Astrocyte (in vitro differentiated cells and primary cell): ENCODE results near the gene NAA60.

Experiments
- EZH2 ChIP-seq: IDR thresholded peaks from 2 replicates; pipeline ENCODE4 v1.6.1; 2012; ENCODE audit warnings: mild to moderate bottlenecking, low read length, inconsistent platforms; ENCODE audit not compliant: insufficient read depth
- TF ChIP-seq, protein P1 (sequence below): IDR thresholded peaks from 2 replicates; pipeline ENCODE4 v1.5.1; 2011; ENCODE audit warnings: low read depth, mild to moderate bottlenecking, inconsistent platforms, low read length, moderate library complexity; ENCODE audit not compliant: insufficient read depth

DNA sequence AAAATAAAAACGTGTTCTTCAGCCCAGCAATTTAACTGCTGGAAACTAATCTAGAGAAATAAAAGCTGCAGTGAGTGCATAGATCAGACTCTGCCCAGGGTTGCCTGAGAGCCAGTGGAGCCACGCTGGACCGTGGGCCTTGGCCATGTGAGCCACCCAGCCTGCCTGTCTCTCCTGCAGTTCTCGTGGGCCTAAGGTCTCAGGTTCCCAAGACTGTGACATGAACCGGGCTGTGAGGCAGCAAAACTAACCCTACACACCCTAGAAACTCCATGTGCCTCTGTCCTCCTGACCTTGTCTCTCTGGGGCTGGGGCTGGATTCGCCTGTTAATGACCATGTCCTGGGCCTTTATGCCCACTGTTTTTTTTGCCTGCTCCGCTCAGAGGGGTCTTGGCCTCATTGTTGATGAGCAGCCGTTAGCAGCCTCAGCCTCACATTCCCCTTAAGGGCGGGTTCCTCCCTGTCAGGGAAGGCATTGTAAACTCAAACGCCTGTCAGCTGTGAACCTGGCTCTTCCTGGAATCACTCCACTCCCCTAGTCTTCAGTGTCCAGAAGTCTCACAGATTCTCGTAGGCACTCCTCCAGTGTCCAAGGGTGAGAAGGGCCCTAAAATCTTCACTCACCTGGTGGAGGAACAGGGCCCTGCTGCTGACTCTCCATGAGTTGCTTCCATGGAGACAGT lies 34.9 kb downstream of the NAA60 start:
- TF ChIP-seq, protein P1, sequence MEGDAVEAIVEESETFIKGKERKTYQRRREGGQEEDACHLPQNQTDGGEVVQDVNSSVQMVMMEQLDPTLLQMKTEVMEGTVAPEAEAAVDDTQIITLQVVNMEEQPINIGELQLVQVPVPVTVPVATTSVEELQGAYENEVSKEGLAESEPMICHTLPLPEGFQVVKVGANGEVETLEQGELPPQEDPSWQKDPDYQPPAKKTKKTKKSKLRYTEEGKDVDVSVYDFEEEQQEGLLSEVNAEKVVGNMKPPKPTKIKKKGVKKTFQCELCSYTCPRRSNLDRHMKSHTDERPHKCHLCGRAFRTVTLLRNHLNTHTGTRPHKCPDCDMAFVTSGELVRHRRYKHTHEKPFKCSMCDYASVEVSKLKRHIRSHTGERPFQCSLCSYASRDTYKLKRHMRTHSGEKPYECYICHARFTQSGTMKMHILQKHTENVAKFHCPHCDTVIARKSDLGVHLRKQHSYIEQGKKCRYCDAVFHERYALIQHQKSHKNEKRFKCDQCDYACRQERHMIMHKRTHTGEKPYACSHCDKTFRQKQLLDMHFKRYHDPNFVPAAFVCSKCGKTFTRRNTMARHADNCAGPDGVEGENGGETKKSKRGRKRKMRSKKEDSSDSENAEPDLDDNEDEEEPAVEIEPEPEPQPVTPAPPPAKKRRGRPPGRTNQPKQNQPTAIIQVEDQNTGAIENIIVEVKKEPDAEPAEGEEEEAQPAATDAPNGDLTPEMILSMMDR: no peak
- TF ChIP-seq EZH2: no peak
